NT2/D1 (cell line): ENCODE measurements around the gene AKAP14.

Source experiments
- SUZ12 ChIP-seq: IDR thresholded peaks from 2 replicates; pipeline ENCODE4 v1.6.1; 2011; ENCODE audit not compliant: insufficient read length, insufficient read depth; ENCODE audit errors: extremely low read depth
- YY1 ChIP-seq: IDR thresholded peaks from 2 replicates; pipeline ENCODE4 v1.6.1; 2011; ENCODE audit not compliant: insufficient read length, insufficient read depth
- ZNF274 ChIP-seq: IDR thresholded peaks from 2 replicates; pipeline ENCODE4 v1.6.1; 2011; ENCODE audit warnings: mild to moderate bottlenecking, low read depth, low read length

GRCh38 chrX:119871599-119872395 is 23.9 kb upstream of the AKAP14 start, which contains the start of the genes NDUFA1 and RNF113A:
- TF ChIP-seq ZNF274 (no peak), YY1 (no peak), SUZ12 (no peak)
